CD14-positive monocyte (primary cell): ENCODE data around the gene KBTBD12. TPM values are rescaled to one million over a fixed set of nuclear protein-coding genes. Genes with fewer than 3 reads are reported as not detected.
"Not testable (repeated sequence)": the region's sequence is repeated elsewhere in the genome, so short reads cannot be mapped to it uniquely, and the experiment has no call there.

ENCODE experiments used
- DNase-seq, 3 donors: peaks; one replicate each; pipeline ENCODE4 v3.0.0-alpha.2; 2011 to 2022
- H2AFZ ChIP-seq: 2 replicates; pipeline ENCODE4 v1.6.0; 2012; ENCODE audit warnings: mild to moderate bottlenecking, low read depth, low read length, inconsistent platforms; ENCODE audit not compliant: insufficient read depth, poor library complexity, severe bottlenecking
- H3K27ac ChIP-seq, 2 donors: 1 replicate in 1 of 2; 2 replicates in 1 of 2; pipeline ENCODE4 v1.5.1; 2012 to 2013; ENCODE audit warnings: low read length in 2 of 2, control low read depth in 1 of 2, inconsistent platforms in 1 of 2, low read depth in 1 of 2, mild to moderate bottlenecking in 1 of 2
- H3K27me3 ChIP-seq, 2 donors: one replicate each; pipeline versions ENCODE4 v1.6.0 to v1.6.1; 2011 to 2013; ENCODE audit warnings: low read length in 2 of 2; ENCODE audit not compliant: control insufficient read depth in 2 of 2, insufficient read depth in 2 of 2
- H3K36me3 ChIP-seq, 2 donors: replicated peaks in 1 of 2; 1 replicate in 1 of 2; 2 replicates in 1 of 2; pipeline versions ENCODE4 v1.5.1 to v1.6.1; 2012 to 2013; ENCODE audit warnings: low read length in 2 of 2, control low read depth in 1 of 2, inconsistent platforms in 1 of 2, mild to moderate bottlenecking in 1 of 2; ENCODE audit not compliant: insufficient read depth in 2 of 2, control insufficient read depth in 1 of 2
- H3K4me1 ChIP-seq, 2 donors: 1 replicate in 1 of 2; 2 replicates in 1 of 2; pipeline versions ENCODE4 v1.5.1 to v1.6.1; 2012 to 2013; ENCODE audit warnings: low read length in 2 of 2, control low read depth in 1 of 2, inconsistent platforms in 1 of 2, mild to moderate bottlenecking in 1 of 2, moderate library complexity in 1 of 2; ENCODE audit not compliant: insufficient read depth in 2 of 2, control insufficient read depth in 1 of 2
- H3K4me2 ChIP-seq: replicated peaks from 2 replicates; pipeline ENCODE3; 2012; ENCODE audit warnings: low read length, moderate library complexity, mild to moderate bottlenecking; ENCODE audit not compliant: poor library complexity, severe bottlenecking; ENCODE audit errors: extremely low read depth
- H3K4me3 ChIP-seq, 3 experiments: fragments of 200-600 bp in 1 of 3; sonication (generic) in 1 of 3; replicated peaks in 1 of 3; 1 replicate in 2 of 3; 2 replicates in 1 of 3; pipeline ENCODE4 v1.5.1; 2011 to 2013; ENCODE audit warnings: low read length in 3 of 3, mild to moderate bottlenecking in 3 of 3, control low read depth in 2 of 3, low read depth in 2 of 3, inconsistent platforms in 1 of 3, moderate library complexity in 1 of 3
- H3K79me2 ChIP-seq: 2 replicates; pipeline ENCODE4 v1.6.0; 2012; ENCODE audit warnings: mild to moderate bottlenecking, control low read depth, inconsistent platforms, low read length, moderate library complexity; ENCODE audit not compliant: insufficient read depth
- H3K9ac ChIP-seq: 2 replicates; pipeline ENCODE4 v1.6.0; 2017; ENCODE audit warnings: low read length, mild to moderate bottlenecking; ENCODE audit not compliant: insufficient read depth, poor library complexity, severe bottlenecking
- H3K9me3 ChIP-seq, 2 donors: replicated peaks in 1 of 2; 1 replicate in 1 of 2; 2 replicates in 1 of 2; pipeline versions ENCODE4 v1.5.1 to v1.6.1; 2012 to 2013; ENCODE audit warnings: low read length in 2 of 2, control low read depth in 1 of 2; ENCODE audit not compliant: control insufficient read depth in 1 of 2, insufficient read depth in 1 of 2
- H4K20me1 ChIP-seq: 2 replicates; pipeline ENCODE4 v1.6.0; 2012; ENCODE audit warnings: mild to moderate bottlenecking, low read length, control low read depth, moderate library complexity; ENCODE audit not compliant: insufficient read depth
- H3K27ac Mint-ChIP-seq, 7 donors: one replicate each; pipeline ENCODE4 v1.8.0; 2020; ENCODE audit warnings: mild to moderate bottlenecking in 7 of 7, mixed read lengths in 7 of 7, moderate library complexity in 6 of 7, inconsistent platforms in 2 of 7
- H3K27me3 Mint-ChIP-seq, 3 donors: one replicate each; pipeline ENCODE4 v1.8.0; 2021 to 2022; ENCODE audit warnings: low read depth in 3 of 3, mild to moderate bottlenecking in 3 of 3, mixed read lengths in 3 of 3, moderate library complexity in 3 of 3, inconsistent platforms in 1 of 3
- H3K36me3 Mint-ChIP-seq, 2 donors: one replicate each; pipeline ENCODE4 v1.8.0; 2020; ENCODE audit warnings: mixed read lengths in 2 of 2, inconsistent platforms in 1 of 2, mild to moderate bottlenecking in 1 of 2
- H3K4me1 Mint-ChIP-seq: one replicate; pipeline ENCODE4 v1.8.0; 2020; ENCODE audit warnings: mild to moderate bottlenecking, mixed read lengths
- H3K4me3 Mint-ChIP-seq, 2 donors: one replicate each; pipeline ENCODE4 v1.8.0; 2020; ENCODE audit warnings: mild to moderate bottlenecking in 2 of 2, mixed read lengths in 2 of 2, moderate library complexity in 1 of 2
- H3K9me3 Mint-ChIP-seq, 7 donors: one replicate each; pipeline ENCODE4 v1.8.0; 2020 to 2022; ENCODE audit warnings: mixed read lengths in 7 of 7, mild to moderate bottlenecking in 6 of 7, moderate library complexity in 6 of 7, inconsistent platforms in 2 of 7
- CTCF ChIP-seq: fragments of 200-600 bp; IDR thresholded peaks from one replicate; pipeline ENCODE4 v1.8.0; 2022; ENCODE audit warnings: antibody characterized with exemption, mild to moderate bottlenecking
- WGBS: methylation state at CpG from one replicate; pipeline ENCODE4 v1.1.5; 2013; ENCODE audit warnings: missing lambda C conversion rate; ENCODE audit not compliant: insufficient coverage; 5-methylcytosine and 5-hydroxymethylcytosine counted together
- intact Hi-C, 2 donors: fragments of 100-400 bp; cut with micrococcal nuclease; formaldehyde crosslinking; loops; one replicate each; pipeline versions ENCODE4 v1.15.0 to v1.15.1; 2023
- polyA plus RNA-seq, 3 donors: library from polyadenylated mRNA; depleted of rRNA in 1 of 3; unstranded in 2 of 3; stranded (reverse) in 1 of 3; fragments of 300-500 nt in 2 of 3; fragments of >200 nt in 1 of 3; fragmentation: Illumina TruSeq in 2 of 3; gene quantifications; 1 replicate in 2 of 3; 2 replicates in 1 of 3; pipeline ENCODE4 v1.2.3, GENCODE V29; 2012 to 2021

KBTBD12 gene
- polyA plus RNA-seq, 3 donors = not detected

- Histone ChIP-seq H3K4me2 (no peak overlapping the region), H4K20me1 (no peaks in the 10 kb centered on the region), H3K9ac (no peak overlapping the region), H3K36me3 (no peaks in the 10 kb centered on the region), H3K79me2 (no peaks in the 10 kb centered on the region), H3K4me1 (peaks cover 14 to 55% of the 10 kb centered on the region in 2 donors), H3K9me3 (peaks cover 10 to 28% of the 10 kb centered on the region in 2 donors), H3K4me3 (no peak overlapping the region), H3K27me3 (peaks cover 9 to 16% of the 10 kb centered on the region in 2 donors), H2AFZ (no peak overlapping the region), H3K27ac (peak overlapping the region in 1 of 2 donors; percentile 58)
- peaks cover 54% of the 10 kb centered on the region for H3K4me1 Mint-ChIP-seq
- 90% methylated on average over 4 of the region's 4 CpGs for WGBS
- H3K27me3 Mint-ChIP-seq = peaks cover 29 to 32% (median 31%) of the 10 kb centered on the region in 3 donors
- peaks cover 15 to 40% (median 31%) of the 10 kb centered on the region in 7 donors for H3K9me3 Mint-ChIP-seq
- peaks cover 4 to 8% of the 10 kb centered on the region in 2 donors for H3K36me3 Mint-ChIP-seq
- TF ChIP-seq CTCF = no peak
- no peak overlapping the region for H3K4me3 Mint-ChIP-seq
- H3K27ac Mint-ChIP-seq = peak overlapping the region in 2 of 7 donors; percentile 8 to 81
- no peak for DNase-seq
- intact Hi-C loops = no loop called here
These were observed 5.4 kb upstream of the KBTBD12 start for GRCh38 chr3:127909646-127910045.

GRCh38 chr3:127911421-127911931 is 3.6 kb upstream of the KBTBD12 start:
- Histone ChIP-seq H3K36me3 (no peaks in the 10 kb centered on the region), H3K9ac (no peak overlapping the region), H3K27ac (no peak overlapping the region), H3K4me3 (no peak overlapping the region), H3K4me2 (no peak overlapping the region), H3K4me1 (peaks cover 24 to 66% of the 10 kb centered on the region in 2 donors), H3K79me2 (no peaks in the 10 kb centered on the region), H2AFZ (no peak overlapping the region), H4K20me1 (no peaks in the 10 kb centered on the region), H3K9me3 (peaks cover 10 to 28% of the 10 kb centered on the region in 2 donors), H3K27me3 (peaks cover 26 to 35% of the 10 kb centered on the region in 2 donors)
- H3K4me3 Mint-ChIP-seq = no peak overlapping the region
- intact Hi-C loops = no loop called here
- 41% methylated on average over 2 of the region's 8 CpGs for WGBS
- peaks cover 43 to 50% (median 46%) of the 10 kb centered on the region in 3 donors for H3K27me3 Mint-ChIP-seq
- peaks cover 4 to 12% of the 10 kb centered on the region in 2 donors for H3K36me3 Mint-ChIP-seq
- peak overlapping the region in 1 of 7 donors; percentile 1 for H3K27ac Mint-ChIP-seq
- peak in 2 of 3 donors; percentile 3 to 21 for DNase-seq
- H3K9me3 Mint-ChIP-seq = peaks cover 13 to 38% (median 31%) of the 10 kb centered on the region in 7 donors
- no peak for TF ChIP-seq CTCF
- H3K4me1 Mint-ChIP-seq = peaks cover 64% of the 10 kb centered on the region

- H3K36me3 Mint-ChIP-seq = peaks cover 4 to 12% of the 10 kb centered on the region in 2 donors
- intact Hi-C loops, H3K4me2 ChIP-seq, H3K27ac ChIP-seq, H3K4me3 ChIP-seq, H4K20me1 ChIP-seq, H3K9ac ChIP-seq, H3K27ac Mint-ChIP-seq, H2AFZ ChIP-seq, H3K36me3 ChIP-seq, H3K79me2 ChIP-seq, DNase-seq: not testable (repeated sequence)
- peaks cover 6 to 16% of the 10 kb centered on the region in 2 donors for H3K9me3 ChIP-seq
- peaks cover 31 to 41% of the 10 kb centered on the region in 2 donors for H3K27me3 ChIP-seq
- H3K27me3 Mint-ChIP-seq = peaks cover 50 to 63% (median 54%) of the 10 kb centered on the region in 3 donors
- peak overlapping the region in 1 of 2 donors; percentile 89 for H3K4me3 Mint-ChIP-seq
- peaks cover 17 to 49% of the 10 kb centered on the region in 2 donors for H3K4me1 ChIP-seq
- H3K9me3 Mint-ChIP-seq = peaks cover 7 to 22% (median 16%) of the 10 kb centered on the region in 7 donors
- peaks cover 51% of the 10 kb centered on the region for H3K4me1 Mint-ChIP-seq
- no CpG with 5 or more reads among the region's 2 CpGs for WGBS
These were observed 1.2 kb upstream of the KBTBD12 start for GRCh38 chr3:127913841-127914240.
